Thyroid gland (tissue), 4 donors: ENCODE data around the gene RPS6KC1. TPM values are rescaled to one million over a fixed set of nuclear protein-coding genes. Genes with fewer than 3 reads are reported as not detected.

ENCODE experiments used
- DNase-seq, 2 donors: peaks; one replicate each; pipeline ENCODE4 v3.0.0-alpha.2; 2019
- H3K27ac ChIP-seq, 3 donors: fragments of 200-600 bp; sonication (generic); 1 replicate in 2 of 3; 2 replicates in 1 of 3; pipeline ENCODE4 v1.5.1; 2016 to 2019; ENCODE audit warnings: mild to moderate bottlenecking in 1 of 3, moderate library complexity in 1 of 3
- H3K27me3 ChIP-seq: fragments of 200-600 bp; sonication (generic); one replicate; pipeline ENCODE4 v1.5.1; 2019
- H3K36me3 ChIP-seq, 2 donors: fragments of 200-600 bp; sonication (generic); one replicate each; pipeline ENCODE4 v1.5.1; 2016 to 2019
- H3K4me1 ChIP-seq, 2 donors: fragments of 200-600 bp; sonication (generic); one replicate each; pipeline ENCODE4 v1.5.1; 2017 to 2019
- H3K4me3 ChIP-seq, 3 donors: fragments of 200-600 bp; sonication (generic); replicated peaks in 1 of 3; 1 replicate in 2 of 3; 2 replicates in 1 of 3; pipeline ENCODE4 v1.5.1; 2016; ENCODE audit warnings: mild to moderate bottlenecking in 1 of 3
- H3K9me3 ChIP-seq: fragments of 200-600 bp; sonication (generic); one replicate; pipeline ENCODE4 v1.5.1; 2017
- CTCF ChIP-seq, 6 experiments: fragments of 200-600 bp in 3 of 6; fragments of 450-650 bp in 3 of 6; sonication (generic) in 3 of 6; IDR thresholded peaks; one replicate each; pipeline ENCODE4 v1.5.1; 2016 to 2019; ENCODE audit warnings: antibody characterized with exemption in 6 of 6, mild to moderate bottlenecking in 2 of 6, inconsistent platforms in 1 of 6, moderate library complexity in 1 of 6
- POLR2A ChIP-seq, 2 donors: fragments of 450-650 bp; IDR thresholded peaks; one replicate each; pipeline ENCODE4 v1.6.1; 2017; ENCODE audit warnings: antibody characterized with exemption in 2 of 2, mild to moderate bottlenecking in 2 of 2, moderate library complexity in 1 of 2
- WGBS, 2 donors: methylation state at CpG; one replicate each; pipeline ENCODE4 v1.1.5; 2017; 5-methylcytosine and 5-hydroxymethylcytosine counted together
- intact Hi-C: fragments of 100-400 bp; cut with DNase I; formaldehyde crosslinking; loops from one replicate; pipeline ENCODE4 v1.15.1; 2023
- total RNA-seq, 4 donors: library from RNA; depleted of rRNA; stranded (reverse); fragments of >200 nt; gene quantifications; one replicate each; pipeline ENCODE4 v1.2.3, GENCODE V29; 2016

The RPS6KC1 gene
- total RNA-seq, 4 donors from 2014 or later, result 20.3 to 29.9 (median 22.1) TPM

GRCh38 chr1:213275293-213275692 lies 224.3 kb downstream of the RPS6KC1 start:
- H3K27me3 ChIP-seq, result no peaks in the 10 kb centered on the region
- WGBS, 2 donors, result 95 to 100% methylated on average over 1 of the region's 1 CpG
- no peak for DNase-seq

GRCh38 chr1:213276236-213276635 lies 225.2 kb downstream of the RPS6KC1 start:
- 91% methylated on average over 2 of the region's 2 CpGs for WGBS, 2 donors
- TF ChIP-seq CTCF (IDR thresholded peaks at IDR 0.05), result no peak
- TF ChIP-seq POLR2A (IDR thresholded peaks at IDR 0.05), result no peak
- DNase-seq, result no peak
- Histone ChIP-seq H3K36me3 (peaks cover 7 to 9% of the 10 kb centered on the region in 2 donors), H3K4me3 (no peak overlapping the region), H3K27ac (no peak overlapping the region), H3K4me1 (no peaks in the 10 kb centered on the region), H3K27me3 (no peaks in the 10 kb centered on the region), H3K9me3 (no peaks in the 10 kb centered on the region)
- intact Hi-C loops, result no loop called here

More at GRCh38 chr1:213275293-213275692, 224.3 kb downstream of the RPS6KC1 start:
- H3K4me3 ChIP-seq, result no peak overlapping the region
- no peaks in the 10 kb centered on the region for H3K9me3 ChIP-seq
- no peaks in the 10 kb centered on the region for H3K4me1 ChIP-seq
- H3K27ac ChIP-seq, result no peak overlapping the region
- peaks cover 7 to 9% of the 10 kb centered on the region in 2 donors for H3K36me3 ChIP-seq
- intact Hi-C loops, result no loop called here
- TF ChIP-seq CTCF (IDR thresholded peaks at IDR 0.05) (no peak), POLR2A (IDR thresholded peaks at IDR 0.05) (no peak)

GRCh38 chr1:213277036-213277435 lies 226.0 kb downstream of the RPS6KC1 start:
- H3K9me3 ChIP-seq, result no peaks in the 10 kb centered on the region

GRCh38 chr1:213279410-213279809 lies 228.4 kb downstream of the RPS6KC1 start:
- H3K9me3 ChIP-seq, result no peaks in the 10 kb centered on the region
- intact Hi-C loops, result no loop called here

More at GRCh38 chr1:213277036-213277435, 226.0 kb downstream of the RPS6KC1 start:
- TF ChIP-seq POLR2A (IDR thresholded peaks at IDR 0.05) (no peak), CTCF (IDR thresholded peaks at IDR 0.05) (no peak)
- Histone ChIP-seq H3K4me1 (no peaks in the 10 kb centered on the region), H3K36me3 (peaks cover 7 to 9% of the 10 kb centered on the region in 2 donors), H3K27ac (no peak overlapping the region), H3K4me3 (no peak overlapping the region), H3K27me3 (no peaks in the 10 kb centered on the region)
- intact Hi-C loops, result no loop called here
- no peak for DNase-seq
- 85 to 90% methylated on average over 2 of the region's 2 CpGs for WGBS, 2 donors

More at GRCh38 chr1:213279410-213279809, 228.4 kb downstream of the RPS6KC1 start:
- TF ChIP-seq CTCF (IDR thresholded peaks at IDR 0.05) (no peak), POLR2A (IDR thresholded peaks at IDR 0.05) (no peak)
- H3K4me3 ChIP-seq, result no peak overlapping the region
- no peak for DNase-seq
- no peaks in the 10 kb centered on the region for H3K4me1 ChIP-seq
- H3K27ac ChIP-seq, result no peak overlapping the region
- H3K36me3 ChIP-seq, result peaks cover 0 to under 1% of the 10 kb centered on the region in 2 donors
- no peaks in the 10 kb centered on the region for H3K27me3 ChIP-seq
